ENCODE data around the gene ZNF488. TPM values are rescaled to one million over a fixed set of nuclear protein-coding genes. Genes with fewer than 3 reads are reported as not detected.

Gene ZNF488
- total RNA-seq, 1 experiment from 2014 or later: 2.2 TPM

GRCh38 chr10:47421057-47421952 is 37.2 kb upstream of the ZNF488 start:
- no peaks in the 10 kb centered on the region for H3K9me3 Mint-ChIP-seq (ENCODE audit: low read depth, unreplicated experiment)
- no peaks in the 10 kb centered on the region for H3K27me3 Mint-ChIP-seq (ENCODE audit: unreplicated experiment)
- H3K36me3 Mint-ChIP-seq (ENCODE audit: insufficient read depth, unreplicated experiment): peaks cover 4% of the 10 kb centered on the region
- no TSS peak for BruUV-seq (replicated peaks)
- no peak for TF ChIP-seq CTCF (IDR thresholded peaks at IDR 0.05; ENCODE audit: unreplicated experiment)
- CTCF ChIA-PET: interaction anchor here (1.5 kb wide), 1 partner anchor 15 kb away, joined by 5 read pairs; no protein-coding TSS in a partner anchor
- peaks cover 19% of the 10 kb centered on the region for H3K4me1 Mint-ChIP-seq (ENCODE audit: low read depth, unreplicated experiment)
- intact Hi-C loops (cut with micrococcal nuclease; ENCODE audit: unreplicated experiment): no loop called here
- no peak overlapping the region for H3K4me3 Mint-ChIP-seq (ENCODE audit: low read depth, unreplicated experiment)
- no peak overlapping the region for H3K27ac Mint-ChIP-seq (ENCODE audit: unreplicated experiment)
- peak; percentile 50 for DNase-seq

GRCh38 chr10:47420305-47421056 is 36.4 kb upstream of the ZNF488 start:
- Mint-ChIP-seq H3K4me3 (ENCODE audit: low read depth, unreplicated experiment) (no peak overlapping the region), H3K9me3 (ENCODE audit: low read depth, unreplicated experiment) (no peaks in the 10 kb centered on the region), H3K27me3 (ENCODE audit: unreplicated experiment) (no peaks in the 10 kb centered on the region), H3K4me1 (ENCODE audit: low read depth, unreplicated experiment) (peaks cover 19% of the 10 kb centered on the region), H3K36me3 (ENCODE audit: insufficient read depth, unreplicated experiment) (peaks cover 4% of the 10 kb centered on the region), H3K27ac (ENCODE audit: unreplicated experiment) (no peak overlapping the region)
- no peak for TF ChIP-seq CTCF (IDR thresholded peaks at IDR 0.05; ENCODE audit: unreplicated experiment)
- intact Hi-C loops (cut with micrococcal nuclease; ENCODE audit: unreplicated experiment): no loop called here
- CTCF ChIA-PET: interaction anchor here (0.7 to 1.5 kb wide), 2 partner anchors 14 to 1154 kb away, joined by 4 to 5 read pairs; no protein-coding TSS in a partner anchor
- no peak for DNase-seq
- no TSS peak for BruUV-seq (replicated peaks)

GRCh38 chr10:47419421-47419820 is 35.3 kb upstream of the ZNF488 start:
- Mint-ChIP-seq H3K27ac (ENCODE audit: unreplicated experiment) (no peak overlapping the region), H3K9me3 (ENCODE audit: low read depth, unreplicated experiment) (no peaks in the 10 kb centered on the region), H3K4me1 (ENCODE audit: low read depth, unreplicated experiment) (peaks cover 19% of the 10 kb centered on the region), H3K27me3 (ENCODE audit: unreplicated experiment) (no peaks in the 10 kb centered on the region), H3K4me3 (ENCODE audit: low read depth, unreplicated experiment) (no peak overlapping the region), H3K36me3 (ENCODE audit: insufficient read depth, unreplicated experiment) (peaks cover 8% of the 10 kb centered on the region)
- intact Hi-C loops (cut with micrococcal nuclease; ENCODE audit: unreplicated experiment): no loop called here
- CTCF ChIA-PET: interaction anchor here (0.7 kb wide), 1 partner anchor 1153 kb away, joined by 4 read pairs; no protein-coding TSS in a partner anchor
- DNase-seq: no peak
- no TSS peak for BruUV-seq (replicated peaks)
- no peak for TF ChIP-seq CTCF (IDR thresholded peaks at IDR 0.05; ENCODE audit: unreplicated experiment)

GRCh38 chr10:47418966-47419365 is 34.9 kb upstream of the ZNF488 start:
- Mint-ChIP-seq H3K9me3 (ENCODE audit: low read depth, unreplicated experiment) (no peaks in the 10 kb centered on the region), H3K27ac (ENCODE audit: unreplicated experiment) (no peak overlapping the region), H3K4me3 (ENCODE audit: low read depth, unreplicated experiment) (no peak overlapping the region), H3K4me1 (ENCODE audit: low read depth, unreplicated experiment) (peaks cover 19% of the 10 kb centered on the region), H3K27me3 (ENCODE audit: unreplicated experiment) (no peaks in the 10 kb centered on the region), H3K36me3 (ENCODE audit: insufficient read depth, unreplicated experiment) (peaks cover 8% of the 10 kb centered on the region)
- no peak for DNase-seq
- intact Hi-C loops (cut with micrococcal nuclease; ENCODE audit: unreplicated experiment): no loop called here
- CTCF ChIA-PET: no interaction called here
- TF ChIP-seq CTCF (IDR thresholded peaks at IDR 0.05; ENCODE audit: unreplicated experiment): no peak
- no TSS peak for BruUV-seq (replicated peaks)
